Hepatocyte (in vitro differentiated cells): Measurements from ENCODE around the gene NOTCH1. TPM values are rescaled to one million over a fixed set of nuclear protein-coding genes. Genes with fewer than 3 reads are reported as not detected.

Experiments
- DNase-seq: peaks from one replicate; pipeline ENCODE4 v3.0.0-alpha.2; 2016; ENCODE audit warnings: low spot score
- H2AFZ ChIP-seq: fragments of 200-600 bp; sonication (generic); 2 replicates; pipeline ENCODE4 v1.6.0; 2016; ENCODE audit warnings: antibody characterized with exemption, mild to moderate bottlenecking
- H3K27ac ChIP-seq: fragments of 200-600 bp; sonication (generic); 2 replicates; pipeline ENCODE4 v1.5.1; 2016; ENCODE audit warnings: mild to moderate bottlenecking
- H3K27me3 ChIP-seq: fragments of 200-600 bp; sonication (generic); 2 replicates; pipeline ENCODE4 v1.6.1; 2016
- H3K36me3 ChIP-seq: fragments of 200-600 bp; sonication (generic); replicated peaks from 2 replicates; pipeline ENCODE4 v1.5.1; 2016; ENCODE audit warnings: low read depth; ENCODE audit not compliant: insufficient read depth
- H3K4me1 ChIP-seq: fragments of 200-600 bp; sonication (generic); 2 replicates; pipeline ENCODE4 v1.5.1; 2016; ENCODE audit warnings: mild to moderate bottlenecking, moderate library complexity; ENCODE audit not compliant: insufficient read depth
- H3K4me2 ChIP-seq: fragments of 200-600 bp; sonication (generic); 2 replicates; pipeline ENCODE4 v1.6.0; 2016
- H3K4me3 ChIP-seq: fragments of 200-600 bp; sonication (generic); 2 replicates; pipeline ENCODE4 v1.5.1; 2016; ENCODE audit warnings: mild to moderate bottlenecking
- H3K79me2 ChIP-seq: fragments of 200-600 bp; sonication (generic); 2 replicates; pipeline ENCODE4 v1.6.0; 2017; ENCODE audit warnings: mild to moderate bottlenecking
- H3K9me2 ChIP-seq: fragments of 200-600 bp; sonication (generic); replicated peaks from 2 replicates; pipeline ENCODE4 v1.6.0; 2017; ENCODE audit warnings: mild to moderate bottlenecking; ENCODE audit not compliant: insufficient read depth
- H3K9me3 ChIP-seq: fragments of 200-600 bp; sonication (generic); 2 replicates; pipeline ENCODE4 v1.5.1; 2016; ENCODE audit warnings: low read depth, mild to moderate bottlenecking
- H4K20me1 ChIP-seq: fragments of 200-600 bp; sonication (generic); 2 replicates; pipeline ENCODE4 v1.6.0; 2016; ENCODE audit warnings: mild to moderate bottlenecking; ENCODE audit not compliant: insufficient read depth, poor library complexity, severe bottlenecking
- CTCF ChIP-seq: fragments of 200-600 bp; sonication (generic); IDR thresholded peaks from 2 replicates; pipeline ENCODE4 v1.5.1; 2016; ENCODE audit warnings: antibody characterized with exemption, mild to moderate bottlenecking; ENCODE audit not compliant: poor library complexity
- EZH2 ChIP-seq: fragments of 200-600 bp; sonication (generic); IDR thresholded peaks from 2 replicates; pipeline ENCODE4 v1.6.1; 2016; ENCODE audit warnings: antibody characterized with exemption, mild to moderate bottlenecking, borderline replicate concordance
- EZH2phosphoT487 ChIP-seq: fragments of 200-600 bp; sonication (generic); IDR thresholded peaks from one replicate; pipeline ENCODE4 v1.6.1; 2018; ENCODE audit warnings: antibody characterized with exemption, mild to moderate bottlenecking, low read depth, moderate library complexity; ENCODE audit not compliant: unreplicated experiment, severe bottlenecking
- WGBS: methylation state at CpG from one replicate; pipeline ENCODE4 v1.1.6; 2016; ENCODE audit warnings: low lambda C conversion rate; ENCODE audit errors: missing lambda C conversion rate; 5-methylcytosine and 5-hydroxymethylcytosine counted together
- microRNA-seq: library from miRNA; unstranded; fragments of <30 nt; microRNA quantifications from one replicate; pipeline ENCODE4, GENCODE V29; 2017
- polyA plus RNA-seq: library from polyadenylated mRNA; unstranded; fragments of >200 nt; fragmentation: Nextera tagmentation; extraction: Ambion mirVana; gene quantifications from 2 replicates; pipeline ENCODE4 v1.2.1, GENCODE V29; 2016
- small RNA-seq: library from RNA; depleted of rRNA; stranded (forward); fragments of <200 nt; gene quantifications from one replicate; pipeline ENCODE3, GENCODE V24; 2014
- total RNA-seq: library from RNA; depleted of rRNA; stranded (reverse); fragments of >200 nt; gene quantifications from 2 replicates; pipeline ENCODE4 v1.2.3, GENCODE V29; 2014

NOTCH1 gene
- total and polyA plus RNA-seq, 2 experiments from 2014 or later: 5.3 to 6.5 TPM

DNA sequence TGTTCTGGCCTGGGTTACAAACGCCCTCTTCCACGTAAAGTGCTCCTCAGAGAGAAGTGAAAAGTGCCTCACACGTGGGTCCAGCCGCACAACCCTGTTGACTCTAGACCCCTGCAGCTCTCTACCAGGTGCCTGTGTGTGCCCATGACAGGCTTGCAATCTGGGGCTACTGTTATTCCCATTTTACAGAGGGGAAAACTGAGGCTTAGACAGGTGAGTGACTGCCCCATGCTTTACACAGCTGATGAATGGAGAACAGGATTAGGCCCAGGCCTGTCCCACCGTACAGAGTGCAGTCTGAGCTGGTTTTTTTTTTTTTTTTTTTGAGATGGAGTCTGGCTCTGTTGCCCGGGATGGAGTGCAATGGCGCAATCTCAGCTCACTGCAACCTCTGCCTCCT lies 100.0 kb downstream of the NOTCH1 start:
- no peaks in the 10 kb centered on the region for H3K9me3 ChIP-seq
- H3K36me3 ChIP-seq: no peaks in the 10 kb centered on the region
- H3K27ac ChIP-seq: no peak overlapping the region
- no peak overlapping the region for H2AFZ ChIP-seq
- WGBS: 93% methylated on average over 7 of the region's 7 CpGs
- no peaks in the 10 kb centered on the region for H4K20me1 ChIP-seq
- no peaks in the 10 kb centered on the region for H3K27me3 ChIP-seq
- no peak overlapping the region for H3K4me3 ChIP-seq
- TF ChIP-seq CTCF: no peak
- no peak for TF ChIP-seq EZH2phosphoT487
- no peak for TF ChIP-seq EZH2
- H3K4me1 ChIP-seq: no peaks in the 10 kb centered on the region
- H3K9me2 ChIP-seq: no peaks in the 10 kb centered on the region
- H3K4me2 ChIP-seq: no peak overlapping the region
- H3K79me2 ChIP-seq: no peaks in the 10 kb centered on the region
- DNase-seq: no peak

Small RNA genes lying within 50 kb of the gene (microRNA-seq; reads per million reads assigned to microRNA genes)
- gene MIR4673: not detected
- not detected for gene MIR4674

Small RNA genes lying within 50 kb of the gene (small RNA-seq; reads per million reads assigned to genes)
- gene MIR4673 (not detected), gene MIR4674 (not detected)

Other genes with a start within 250 kb of the NOTCH1 start
- gene CCDC187, start 242.0 kb downstream of the NOTCH1 start, total RNA-seq: 0.16 and 0.60 TPM in 2 replicates
- 0.23 and 0.75 TPM in 2 replicates for gene CCDC187, start 242.0 kb downstream of the NOTCH1 start, polyA plus RNA-seq
- gene GPSM1, start 218.5 kb downstream of the NOTCH1 start, total RNA-seq: 25.5 and 27.3 TPM in 2 replicates
- gene GPSM1, start 218.5 kb downstream of the NOTCH1 start, polyA plus RNA-seq: 27.2 and 30.0 TPM in 2 replicates
- 10.4 and 21.5 TPM in 2 replicates for gene DNLZ, start 182.3 kb downstream of the NOTCH1 start, total RNA-seq
- gene DNLZ, start 182.3 kb downstream of the NOTCH1 start, polyA plus RNA-seq: 24.3 and 25.3 TPM in 2 replicates
- gene CARD9, start 172.4 kb downstream of the NOTCH1 start, total RNA-seq: 0.68 and 0.80 TPM in 2 replicates
- 1.5 and 2.5 TPM in 2 replicates for gene CARD9, start 172.4 kb downstream of the NOTCH1 start, polyA plus RNA-seq
- gene SNAPC4, start 145.9 kb downstream of the NOTCH1 start, total RNA-seq: 5.3 and 10.5 TPM in 2 replicates
- 6.3 and 8.7 TPM in 2 replicates for gene SNAPC4, start 145.9 kb downstream of the NOTCH1 start, polyA plus RNA-seq
- gene ENTR1, start 135.4 kb downstream of the NOTCH1 start, total RNA-seq: 38.2 and 50.1 TPM in 2 replicates
- 33.5 and 43.6 TPM in 2 replicates for gene ENTR1, start 135.4 kb downstream of the NOTCH1 start, polyA plus RNA-seq
- 45.1 and 45.8 TPM in 2 replicates for gene PMPCA, start 135.4 kb downstream of the NOTCH1 start, total RNA-seq
- 85.7 and 87.3 TPM in 2 replicates for gene PMPCA, start 135.4 kb downstream of the NOTCH1 start, polyA plus RNA-seq
- gene INPP5E, start 106.2 kb downstream of the NOTCH1 start, total RNA-seq: 5.3 and 6.0 TPM in 2 replicates
- gene INPP5E, start 106.2 kb downstream of the NOTCH1 start, polyA plus RNA-seq: 7.1 and 12.9 TPM in 2 replicates
- gene SEC16A, start 63.0 kb downstream of the NOTCH1 start, total RNA-seq: 22.5 and 42.7 TPM in 2 replicates
- 42.0 and 45.4 TPM in 2 replicates for gene SEC16A, start 63.0 kb downstream of the NOTCH1 start, polyA plus RNA-seq
- gene EGFL7, start 116.9 kb upstream of the NOTCH1 start, total RNA-seq: 50.0 and 52.9 TPM in 2 replicates
- 82.5 and 82.6 TPM in 2 replicates for gene EGFL7, start 116.9 kb upstream of the NOTCH1 start, polyA plus RNA-seq
- 125 and 136 TPM in 2 replicates for gene AGPAT2, start 141.4 kb upstream of the NOTCH1 start, total RNA-seq
- gene AGPAT2, start 141.4 kb upstream of the NOTCH1 start, polyA plus RNA-seq: 242 and 249 TPM in 2 replicates
- 31.7 and 33.3 TPM in 2 replicates for gene DIPK1B, start 166.5 kb upstream of the NOTCH1 start, total RNA-seq
- 39.4 and 47.3 TPM in 2 replicates for gene DIPK1B, start 166.5 kb upstream of the NOTCH1 start, polyA plus RNA-seq
- gene LCN10, start 196.9 kb upstream of the NOTCH1 start, total RNA-seq: not detected in 2 replicates
- gene LCN10, start 196.9 kb upstream of the NOTCH1 start, polyA plus RNA-seq: not detected in 2 replicates
- not detected in 2 replicates for gene LCN6, start 202.5 kb upstream of the NOTCH1 start, total RNA-seq
- gene LCN6, start 202.5 kb upstream of the NOTCH1 start, polyA plus RNA-seq: not detected in 2 replicates
- gene LCN8, start 212.2 kb upstream of the NOTCH1 start, total RNA-seq: not detected in 2 replicates
- not detected in 2 replicates for gene LCN8, start 212.2 kb upstream of the NOTCH1 start, polyA plus RNA-seq
- gene LCN15, start 218.5 kb upstream of the NOTCH1 start, total RNA-seq: 1.5 and 35.9 TPM in 2 replicates
- 0.85 and 1.4 TPM in 2 replicates for gene LCN15, start 218.5 kb upstream of the NOTCH1 start, polyA plus RNA-seq
- gene TMEM141, start 245.3 kb upstream of the NOTCH1 start, total RNA-seq: 230 and 232 TPM in 2 replicates
- 372 and 385 TPM in 2 replicates for gene TMEM141, start 245.3 kb upstream of the NOTCH1 start, polyA plus RNA-seq